Measurements from ENCODE around the gene GAPDH.
"Not testable (repeated sequence)": the region's sequence is repeated elsewhere in the genome, so short reads cannot be mapped to it uniquely, and the experiment has no call there.

The GAPDH gene

DNA sequence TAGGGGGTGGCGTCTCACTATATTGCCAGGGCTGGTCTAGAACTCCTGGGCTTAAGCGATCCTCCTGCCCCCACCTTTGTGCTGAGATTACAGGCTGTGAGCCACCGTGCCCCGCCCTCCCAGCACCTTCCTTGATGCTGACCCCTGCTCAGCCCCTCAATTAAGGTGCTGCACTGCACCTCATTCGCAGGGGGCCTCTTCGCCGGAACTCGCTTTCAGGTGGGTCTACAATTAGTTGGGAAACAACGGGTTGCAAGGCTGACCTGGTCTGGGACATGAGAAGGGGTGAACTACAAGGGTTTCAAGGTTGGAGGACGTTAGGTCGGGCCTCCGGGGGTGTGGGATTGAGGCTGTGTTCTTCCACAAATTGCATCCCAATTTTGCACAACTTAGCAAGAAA lies 35.0 kb downstream of the GAPDH start:
- DNase-seq: no peak

DNA sequence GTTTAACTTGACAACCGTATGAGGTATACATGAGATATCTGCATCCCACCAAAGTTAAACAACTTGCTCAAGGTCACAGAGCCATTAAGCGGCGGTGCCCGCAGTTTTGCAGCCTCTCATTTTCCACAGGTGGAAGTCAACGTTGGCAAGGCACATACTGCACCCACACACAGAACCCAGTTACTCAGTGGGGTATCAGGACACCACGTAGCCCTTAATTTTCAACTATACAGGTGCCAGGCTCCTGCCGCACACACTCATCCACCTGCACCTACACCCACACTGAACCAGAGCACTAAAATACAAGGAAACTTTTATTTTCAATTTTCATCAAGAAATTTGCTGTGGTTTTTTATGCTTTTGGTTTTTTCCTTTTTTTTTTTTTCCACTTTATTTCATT lies 35.5 kb downstream of the GAPDH start:
- no peak for DNase-seq

DNA sequence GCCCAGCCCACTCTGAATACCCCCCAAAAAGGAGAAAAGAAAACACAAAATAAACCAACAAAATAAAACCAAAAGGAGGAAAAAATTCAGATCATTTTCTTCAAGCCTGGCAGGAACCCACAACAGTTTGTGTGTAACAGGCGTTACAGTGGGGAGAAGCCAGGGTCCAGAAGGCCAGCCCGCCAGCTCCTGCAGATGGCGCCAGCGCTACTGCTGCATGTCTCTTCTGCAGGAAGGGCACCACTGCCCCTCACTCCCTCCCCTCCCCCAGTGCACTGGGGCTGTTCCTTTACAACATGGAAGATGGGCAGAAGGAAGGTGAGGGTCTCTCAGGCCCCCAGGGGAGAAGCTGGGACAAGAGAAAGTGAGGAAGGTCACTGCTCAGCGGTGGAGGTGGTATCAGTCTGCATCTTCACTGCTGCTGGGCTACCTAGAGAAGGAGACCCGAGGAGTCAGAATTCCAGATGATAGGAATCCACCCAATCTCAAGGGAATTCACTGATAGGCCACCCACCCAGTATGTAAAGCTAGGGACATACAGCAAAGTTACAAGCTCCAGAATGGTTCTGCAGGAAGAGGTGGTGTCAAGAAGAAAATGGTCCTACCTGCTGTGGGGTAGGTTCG lies 36.1 kb downstream of the GAPDH start:
- peak; percentile 44 for DNase-seq

DNA sequence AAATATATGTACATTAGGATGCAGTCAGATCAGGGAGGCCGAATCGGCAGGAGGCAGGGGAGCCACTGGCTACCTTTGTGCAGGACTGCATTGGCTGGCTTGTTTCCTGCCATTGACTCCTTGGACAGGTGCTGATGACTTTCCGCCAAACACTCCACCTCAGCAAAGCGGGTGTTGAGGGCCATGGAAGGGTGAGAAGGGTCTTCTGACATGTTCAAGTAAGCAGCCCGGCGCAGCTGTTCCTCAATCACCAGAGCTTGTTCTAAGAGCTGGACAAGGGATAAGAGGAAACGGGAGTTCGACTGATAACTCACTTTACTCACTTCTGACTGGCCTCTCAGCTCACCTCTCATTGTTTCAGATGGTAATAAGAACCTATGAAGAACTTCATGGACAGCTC lies 38.7 kb downstream of the GAPDH start:
- DNase-seq: no peak

DNA sequence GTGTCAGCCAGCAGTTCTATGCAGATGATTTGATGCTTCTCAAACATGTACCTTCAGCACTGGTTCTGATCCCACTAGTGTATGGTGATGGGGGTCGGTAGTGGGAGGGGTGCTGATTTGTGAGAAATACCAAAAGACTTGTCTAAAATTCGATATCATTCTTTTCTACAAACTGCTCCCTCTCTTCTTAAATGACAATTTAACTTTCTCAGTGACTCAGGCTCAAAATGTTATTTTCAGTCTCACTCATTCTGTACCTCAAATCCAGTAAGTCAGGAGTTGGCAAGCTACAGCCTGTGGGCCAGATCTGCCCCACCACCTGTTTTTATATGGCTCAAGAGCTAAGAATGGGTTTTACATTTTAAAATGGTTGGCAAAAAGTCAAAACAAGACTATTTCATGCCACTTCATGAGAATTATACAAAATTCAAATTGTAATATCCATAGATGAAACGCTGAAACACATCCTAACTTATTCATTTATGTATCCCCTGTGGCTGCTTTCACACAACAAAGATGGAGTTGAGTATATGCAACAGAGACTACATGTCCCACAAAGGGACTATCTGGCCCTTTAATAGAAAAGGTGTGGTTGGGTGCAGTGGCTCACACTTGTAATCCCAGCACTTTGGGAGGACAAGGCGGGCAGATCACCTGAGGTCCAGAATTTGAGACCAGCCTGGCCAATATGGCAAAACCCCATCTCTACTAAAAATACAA lies 40.4 kb downstream of the GAPDH start:
- DNase-seq: no peak

DNA sequence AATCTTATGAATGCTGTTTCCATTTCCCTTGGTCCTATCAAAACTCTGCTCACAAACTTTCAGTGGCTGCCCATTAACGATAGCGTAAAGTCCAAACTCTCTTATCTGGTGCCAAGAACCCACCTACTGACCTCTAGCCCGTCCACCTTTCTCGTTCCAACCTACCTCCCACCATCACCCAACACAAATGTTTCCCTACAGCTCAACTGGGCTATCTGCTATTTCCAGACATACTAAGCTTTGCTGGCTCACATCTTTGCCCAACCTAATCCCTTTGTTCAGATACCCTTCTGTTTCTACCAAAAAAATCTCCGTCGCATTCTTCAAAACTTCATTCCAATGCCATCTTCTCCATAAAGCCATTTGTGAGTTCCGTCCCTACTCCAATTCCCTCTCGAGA lies 41.3 kb downstream of the GAPDH start:
- DNase-seq: no peak

DNA sequence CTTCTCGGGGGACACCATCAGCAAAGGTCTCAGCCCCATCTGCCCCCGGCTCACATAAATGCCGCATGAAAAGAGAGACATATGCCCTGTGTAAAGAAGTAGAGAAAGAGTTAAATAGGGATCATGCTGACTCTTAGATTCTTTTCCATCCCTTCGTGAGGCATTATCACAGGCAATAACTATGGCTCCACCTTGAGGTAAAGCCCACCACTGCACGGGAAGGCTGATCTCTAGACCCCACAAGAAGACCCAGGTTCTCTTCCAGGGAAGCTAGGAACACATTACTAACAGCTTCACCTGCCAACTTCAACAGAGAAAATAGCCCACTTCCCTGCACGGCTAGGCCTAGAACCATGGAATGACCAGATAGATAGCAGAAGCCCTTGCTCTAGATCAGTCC lies 47.9 kb downstream of the GAPDH start:
- no peak for DNase-seq

DNA sequence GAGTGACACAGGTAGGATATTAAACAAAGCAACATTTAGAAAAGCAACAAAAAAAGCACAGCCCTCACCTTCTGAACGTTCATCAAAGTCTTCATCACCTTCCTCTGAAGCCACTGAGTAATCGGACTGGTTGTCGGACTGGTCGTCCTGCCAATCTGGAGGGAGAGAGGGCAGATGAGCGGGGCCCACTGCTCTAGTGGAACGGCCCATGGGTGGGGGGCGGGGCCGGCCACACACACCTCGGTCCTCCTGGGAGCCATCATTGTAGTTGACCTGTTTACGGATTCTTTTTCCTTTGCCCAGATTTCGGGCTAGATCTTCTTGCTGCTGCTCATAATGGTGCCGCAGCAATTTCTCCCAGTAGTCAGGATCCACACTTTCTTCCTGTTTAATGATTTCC lies 48.6 kb downstream of the GAPDH start:
- DNase-seq: no peak

DNA sequence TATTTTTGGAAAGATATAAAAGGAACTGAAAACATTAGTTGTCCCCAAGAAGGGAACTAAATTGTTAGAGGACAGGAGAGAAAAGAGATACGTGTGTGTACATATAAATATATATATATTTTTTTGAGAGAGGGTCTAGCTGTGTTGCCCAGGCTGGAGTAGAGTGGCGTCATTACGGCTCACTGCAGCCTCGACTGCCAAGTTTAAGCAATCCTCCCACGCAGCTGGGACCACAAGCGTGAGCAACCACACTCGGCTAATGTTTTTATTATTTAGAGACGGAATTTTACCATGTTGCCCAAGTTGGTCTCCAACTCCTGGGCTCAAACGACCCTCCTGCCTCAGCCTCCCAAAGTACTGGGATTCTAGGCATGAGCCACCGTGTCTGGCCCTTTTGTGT lies 50.0 kb downstream of the GAPDH start:
- DNase-seq: no peak

DNA sequence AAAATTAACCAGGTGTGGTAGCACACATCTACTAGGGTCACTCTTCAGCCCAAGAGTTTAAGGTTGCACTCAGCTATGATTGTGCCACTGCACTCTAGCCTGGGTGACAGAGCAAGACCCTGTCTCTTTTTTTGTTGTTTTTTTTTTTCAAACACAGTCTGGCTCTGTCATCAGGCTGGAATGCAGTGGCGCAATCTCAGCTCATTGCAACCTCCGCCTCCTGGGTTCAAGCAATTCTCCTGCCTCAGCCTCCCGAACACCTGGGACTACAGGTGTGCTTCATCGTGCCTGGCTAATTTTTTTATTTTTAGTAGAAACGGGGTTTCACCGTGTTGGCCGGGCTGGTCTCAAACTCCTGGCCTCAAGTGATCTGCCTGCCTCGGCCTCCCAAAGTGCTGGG lies 52.3 kb downstream of the GAPDH start:
- not testable (repeated sequence) for DNase-seq
